HL-60 (cell line): ENCODE results near the gene HMSD.

ENCODE experiments used
- CTCF ChIP-seq: IDR thresholded peaks from one replicate; pipeline ENCODE4 v1.5.1; 2011; ENCODE audit warnings: low read length, control low read depth, inconsistent platforms; ENCODE audit not compliant: insufficient read depth
- POLR2AphosphoS5 ChIP-seq: IDR thresholded peaks from 2 replicates; pipeline ENCODE4 v1.6.1; 2012; ENCODE audit warnings: low read depth

GRCh38 chr18:63986885-63987284 lies 37.8 kb downstream of the HMSD start:
- TF ChIP-seq CTCF (no peak), POLR2AphosphoS5 (no peak)
